ENCODE measurements around the gene PTK7.

Gene PTK7

GRCh38 chr6:43200541-43200940 lies 124.4 kb downstream of the PTK7 start:
- H3K9me3 ChIP-seq (ENCODE audit: control extremely low read depth in 1 of 5, control insufficient read depth in 4 of 5, insufficient read depth in 2 of 5, low read depth in 1 of 5, low read length in 4 of 5), result no peaks in the 10 kb centered on the region
- ChIA-PET POLR2A (no interaction called here), CTCF (interaction anchor here (2.0 kb wide), 1 partner anchor 18 kb away, joined by 7 read pairs; the partner anchor contains the start of gene CUL9)
- H3K4me3 ChIP-seq (ENCODE audit: control insufficient read depth in 1 of 7, extremely low read depth in 1 of 7, insufficient read depth in 4 of 7, low read depth in 2 of 7, low read length in 6 of 7), result no peak overlapping the region
- H3K27ac ChIP-seq (ENCODE audit: insufficient read depth in 1 of 2, low read depth in 1 of 2, low read length in 2 of 2, poor library complexity in 1 of 2, severe bottlenecking in 2 of 2), result no peak overlapping the region
- no peaks in the 10 kb centered on the region for H3K27me3 ChIP-seq (replicated peaks in 2 of 5; ENCODE audit: control insufficient read depth in 4 of 5, insufficient read depth in 5 of 5, low read length in 4 of 5)
- no peak for DNase-seq
- no peaks in the 10 kb centered on the region for H3K4me1 ChIP-seq (ENCODE audit: control extremely low read depth in 1 of 4, control insufficient read depth in 4 of 4, insufficient read depth in 4 of 4, low read length in 3 of 4)
- H3K36me3 ChIP-seq (ENCODE audit: control insufficient read depth in 4 of 4, insufficient read depth in 4 of 4, low read length in 3 of 4), result peaks cover 12 to 71% (median 38%) of the 10 kb centered on the region in 4 experiments
- 100% methylated on average over 3 of the region's 6 CpGs for WGBS (ENCODE audit: insufficient coverage)

GRCh38 chr6:43202451-43202850 lies 126.3 kb downstream of the PTK7 start:
- WGBS (ENCODE audit: insufficient coverage), result 100% methylated on average over 2 of the region's 5 CpGs
- peaks cover 12 to 63% (median 30%) of the 10 kb centered on the region in 4 experiments for H3K36me3 ChIP-seq (ENCODE audit: control insufficient read depth in 4 of 4, insufficient read depth in 4 of 4, low read length in 3 of 4)
- POLR2A ChIA-PET, result interaction anchor here (0.6 kb wide), 1 partner anchor 496 kb away, joined by 8 read pairs; no protein-coding TSS in a partner anchor

GRCh38 chr6:43203029-43203717 lies 127.1 kb downstream of the PTK7 start:
- no peak for DNase-seq
- CTCF ChIA-PET, result interaction anchor here (0.9 to 2.1 kb wide), 2 partner anchors 13 to 26 kb away, joined by 4 to 8 read pairs; partner anchors contain the start of gene DNPH1
- Histone ChIP-seq H3K27me3 (replicated peaks in 2 of 5; ENCODE audit: control insufficient read depth in 4 of 5, insufficient read depth in 5 of 5, low read length in 4 of 5) (no peaks in the 10 kb centered on the region), H3K4me1 (ENCODE audit: control extremely low read depth in 1 of 4, control insufficient read depth in 4 of 4, insufficient read depth in 4 of 4, low read length in 3 of 4) (no peaks in the 10 kb centered on the region), H3K4me3 (ENCODE audit: control insufficient read depth in 1 of 7, extremely low read depth in 1 of 7, insufficient read depth in 4 of 7, low read depth in 2 of 7, low read length in 6 of 7) (no peak overlapping the region), H3K9me3 (ENCODE audit: control extremely low read depth in 1 of 5, control insufficient read depth in 4 of 5, insufficient read depth in 2 of 5, low read depth in 1 of 5, low read length in 4 of 5) (no peaks in the 10 kb centered on the region), H3K36me3 (ENCODE audit: control insufficient read depth in 4 of 4, insufficient read depth in 4 of 4, low read length in 3 of 4) (peaks cover 8 to 57% (median 29%) of the 10 kb centered on the region in 4 experiments), H3K27ac (ENCODE audit: insufficient read depth in 1 of 2, low read depth in 1 of 2, low read length in 2 of 2, poor library complexity in 1 of 2, severe bottlenecking in 2 of 2) (no peak overlapping the region)
- POLR2A ChIA-PET, result interaction anchor here (0.6 kb wide), 1 partner anchor 495 kb away, joined by 8 read pairs; no protein-coding TSS in a partner anchor
- 97% methylated on average over 11 of the region's 17 CpGs for WGBS (ENCODE audit: insufficient coverage)

More at GRCh38 chr6:43202451-43202850, 126.3 kb downstream of the PTK7 start:
- no peak for DNase-seq
- H3K27ac ChIP-seq (ENCODE audit: insufficient read depth in 1 of 2, low read depth in 1 of 2, low read length in 2 of 2, poor library complexity in 1 of 2, severe bottlenecking in 2 of 2), result no peak overlapping the region
- no peaks in the 10 kb centered on the region for H3K4me1 ChIP-seq (ENCODE audit: control extremely low read depth in 1 of 4, control insufficient read depth in 4 of 4, insufficient read depth in 4 of 4, low read length in 3 of 4)
- CTCF ChIA-PET, result interaction anchor here (0.9 to 2.1 kb wide), 2 partner anchors 12 to 27 kb away, joined by 4 to 8 read pairs; partner anchors contain the start of gene DNPH1
- no peaks in the 10 kb centered on the region for H3K9me3 ChIP-seq (ENCODE audit: control extremely low read depth in 1 of 5, control insufficient read depth in 4 of 5, insufficient read depth in 2 of 5, low read depth in 1 of 5, low read length in 4 of 5)
- H3K27me3 ChIP-seq (replicated peaks in 2 of 5; ENCODE audit: control insufficient read depth in 4 of 5, insufficient read depth in 5 of 5, low read length in 4 of 5), result no peaks in the 10 kb centered on the region
- H3K4me3 ChIP-seq (ENCODE audit: control insufficient read depth in 1 of 7, extremely low read depth in 1 of 7, insufficient read depth in 4 of 7, low read depth in 2 of 7, low read length in 6 of 7), result no peak overlapping the region

- POLR2A ChIA-PET, result no interaction called here
- Histone ChIP-seq H3K4me1 (ENCODE audit: control extremely low read depth in 1 of 4, control insufficient read depth in 4 of 4, insufficient read depth in 4 of 4, low read length in 3 of 4) (no peaks in the 10 kb centered on the region), H3K27me3 (replicated peaks in 2 of 5; ENCODE audit: control insufficient read depth in 4 of 5, insufficient read depth in 5 of 5, low read length in 4 of 5) (no peaks in the 10 kb centered on the region), H3K9me3 (ENCODE audit: control extremely low read depth in 1 of 5, control insufficient read depth in 4 of 5, insufficient read depth in 2 of 5, low read depth in 1 of 5, low read length in 4 of 5) (no peaks in the 10 kb centered on the region), H3K36me3 (ENCODE audit: control insufficient read depth in 4 of 4, insufficient read depth in 4 of 4, low read length in 3 of 4) (peaks cover 5 to 52% (median 29%) of the 10 kb centered on the region in 4 experiments), H3K27ac (ENCODE audit: insufficient read depth in 1 of 2, low read depth in 1 of 2, low read length in 2 of 2, poor library complexity in 1 of 2, severe bottlenecking in 2 of 2) (no peak overlapping the region), H3K4me3 (ENCODE audit: control insufficient read depth in 1 of 7, extremely low read depth in 1 of 7, insufficient read depth in 4 of 7, low read depth in 2 of 7, low read length in 6 of 7) (no peak overlapping the region)
- WGBS (ENCODE audit: insufficient coverage), result 96% methylated on average over 8 of the region's 8 CpGs
- CTCF ChIA-PET, result interaction anchor here (2.1 kb wide), 1 partner anchor 26 kb away, joined by 8 read pairs; the partner anchor contains the start of gene DNPH1
- no peak for DNase-seq
Measured at GRCh38 chr6:43203718-43204095, 127.6 kb downstream of the PTK7 start.

- CTCF ChIA-PET, result interaction anchor here (2.1 kb wide), 1 partner anchor 25 kb away, joined by 8 read pairs; the partner anchor contains the start of gene DNPH1
- POLR2A ChIA-PET, result interaction anchor here (0.5 kb wide), 1 partner anchor 874 kb away, joined by 3 read pairs; no protein-coding TSS in a partner anchor
Measured at GRCh38 chr6:43204271-43205105, 128.4 kb downstream of the PTK7 start.

GRCh38 chr6:43205849-43206248 lies 129.7 kb downstream of the PTK7 start:
- CTCF ChIA-PET, result interaction anchor here (1.1 to 1.5 kb wide), 2 partner anchors 15 to 300 kb away, joined by 3 read pairs; no protein-coding TSS in a partner anchor
- Histone ChIP-seq H3K36me3 (ENCODE audit: control insufficient read depth in 4 of 4, insufficient read depth in 4 of 4, low read length in 3 of 4) (peaks cover 2 to 33% (median 17%) of the 10 kb centered on the region in 4 experiments), H3K4me3 (ENCODE audit: control insufficient read depth in 1 of 7, extremely low read depth in 1 of 7, insufficient read depth in 4 of 7, low read depth in 2 of 7, low read length in 6 of 7) (no peak overlapping the region), H3K4me1 (ENCODE audit: control extremely low read depth in 1 of 4, control insufficient read depth in 4 of 4, insufficient read depth in 4 of 4, low read length in 3 of 4) (no peaks in the 10 kb centered on the region), H3K27ac (ENCODE audit: insufficient read depth in 1 of 2, low read depth in 1 of 2, low read length in 2 of 2, poor library complexity in 1 of 2, severe bottlenecking in 2 of 2) (no peak overlapping the region), H3K27me3 (replicated peaks in 2 of 5; ENCODE audit: control insufficient read depth in 4 of 5, insufficient read depth in 5 of 5, low read length in 4 of 5) (no peaks in the 10 kb centered on the region), H3K9me3 (ENCODE audit: control extremely low read depth in 1 of 5, control insufficient read depth in 4 of 5, insufficient read depth in 2 of 5, low read depth in 1 of 5, low read length in 4 of 5) (no peaks in the 10 kb centered on the region)
- DNase-seq, result no peak
- POLR2A ChIA-PET, result no interaction called here
- 98% methylated on average over 10 of the region's 10 CpGs for WGBS (ENCODE audit: insufficient coverage)

More at GRCh38 chr6:43204271-43205105, 128.4 kb downstream of the PTK7 start:
- Histone ChIP-seq H3K9me3 (ENCODE audit: control extremely low read depth in 1 of 5, control insufficient read depth in 4 of 5, insufficient read depth in 2 of 5, low read depth in 1 of 5, low read length in 4 of 5) (no peaks in the 10 kb centered on the region), H3K36me3 (ENCODE audit: control insufficient read depth in 4 of 4, insufficient read depth in 4 of 4, low read length in 3 of 4) (peaks cover 3 to 47% (median 27%) of the 10 kb centered on the region in 4 experiments), H3K27ac (ENCODE audit: insufficient read depth in 1 of 2, low read depth in 1 of 2, low read length in 2 of 2, poor library complexity in 1 of 2, severe bottlenecking in 2 of 2) (no peak overlapping the region), H3K27me3 (replicated peaks in 2 of 5; ENCODE audit: control insufficient read depth in 4 of 5, insufficient read depth in 5 of 5, low read length in 4 of 5) (no peaks in the 10 kb centered on the region), H3K4me3 (ENCODE audit: control insufficient read depth in 1 of 7, extremely low read depth in 1 of 7, insufficient read depth in 4 of 7, low read depth in 2 of 7, low read length in 6 of 7) (no peak overlapping the region), H3K4me1 (ENCODE audit: control extremely low read depth in 1 of 4, control insufficient read depth in 4 of 4, insufficient read depth in 4 of 4, low read length in 3 of 4) (no peaks in the 10 kb centered on the region)
- DNase-seq, result no peak
- WGBS (ENCODE audit: insufficient coverage), result over 99% methylated on average over 17 of the region's 23 CpGs

All from common myeloid progenitor, CD34-positive (primary cell).